PC-9 (cell line): Measurements from ENCODE around the gene CPED1.

ENCODE experiments used
- CTCF ChIP-seq: fragments of 200-600 bp; sonication (generic); conservative IDR thresholded peaks from 2 replicates; pipeline ENCODE4 v1.6.1; 2017; ENCODE audit warnings: mixed run types, antibody characterized with exemption, mild to moderate bottlenecking, moderate library complexity
- EZH2 ChIP-seq: fragments of 200-600 bp; sonication (generic); IDR thresholded peaks from 2 replicates; pipeline ENCODE4 v1.8.0; 2017; ENCODE audit warnings: antibody characterized with exemption, low read depth

- TF ChIP-seq CTCF (no peak), EZH2 (no peak)
Measured at GRCh38 chr7:121169469-121169868, 181.0 kb downstream of the CPED1 start.
